ENCODE data around the gene LDLR. TPM values are rescaled to one million over a fixed set of nuclear protein-coding genes. Genes with fewer than 3 reads are reported as not detected.

The LDLR gene
- total RNA-seq = 189 and 321 TPM in 2 replicates

DNA sequence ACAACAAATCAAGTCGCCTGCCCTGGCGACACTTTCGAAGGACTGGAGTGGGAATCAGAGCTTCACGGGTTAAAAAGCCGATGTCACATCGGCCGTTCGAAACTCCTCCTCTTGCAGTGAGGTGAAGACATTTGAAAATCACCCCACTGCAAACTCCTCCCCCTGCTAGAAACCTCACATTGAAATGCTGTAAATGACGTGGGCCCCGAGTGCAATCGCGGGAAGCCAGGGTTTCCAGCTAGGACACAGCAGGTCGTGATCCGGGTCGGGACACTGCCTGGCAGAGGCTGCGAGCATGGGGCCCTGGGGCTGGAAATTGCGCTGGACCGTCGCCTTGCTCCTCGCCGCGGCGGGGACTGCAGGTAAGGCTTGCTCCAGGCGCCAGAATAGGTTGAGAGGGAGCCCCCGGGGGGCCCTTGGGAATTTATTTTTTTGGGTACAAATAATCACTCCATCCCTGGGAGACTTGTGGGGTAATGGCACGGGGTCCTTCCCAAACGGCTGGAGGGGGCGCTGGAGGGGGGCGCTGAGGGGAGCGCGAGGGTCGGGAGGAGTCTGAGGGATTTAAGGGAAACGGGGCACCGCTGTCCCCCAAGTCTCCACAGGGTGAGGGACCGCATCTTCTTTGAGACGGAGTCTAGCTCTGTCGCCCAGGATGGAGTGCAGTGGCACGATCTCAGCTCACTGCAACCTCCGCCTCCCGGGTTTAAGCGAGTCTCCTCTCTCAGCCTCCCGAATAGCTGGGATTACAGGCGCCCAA, at the start of gene LDLR:
LDLR (plus strand) TSS at position 210 of the 760 bp plus-strand sequence; CDS start at position 296, 86 bp downstream.

GRCh38 chr19:11155373-11156120, 66.3 kb downstream of the LDLR start, which contains the start of gene SPC24:
TSS of gene SPC24 (minus strand) at chr19:11155782. CDS start at chr19:11155776, 6 bp downstream.

Other genes starting within 250 kb of the LDLR start
- 0.65 and 0.86 TPM in 2 replicates for gene C19orf38, start 241.0 kb upstream of the LDLR start, total RNA-seq
- gene CARM1, start 217.9 kb upstream of the LDLR start, total RNA-seq = 34.7 and 45.9 TPM in 2 replicates
- gene YIPF2, start 160.8 kb upstream of the LDLR start, total RNA-seq = 141 and 150 TPM in 2 replicates
- gene TIMM29, start 160.7 kb upstream of the LDLR start, total RNA-seq = 25.5 and 31.5 TPM in 2 replicates
- gene SMARCA4, start 128.4 kb upstream of the LDLR start, total RNA-seq = 78.0 and 161 TPM in 2 replicates
- 9.3 and 16.2 TPM in 2 replicates for gene SPC24, start 66.3 kb downstream of the LDLR start, total RNA-seq
- 364 and 439 TPM in 2 replicates for gene KANK2, start 108.1 kb downstream of the LDLR start, total RNA-seq
- gene ANGPTL8, start 150.2 kb downstream of the LDLR start, total RNA-seq = not detected in 2 replicates
- 26.1 and 43.8 TPM in 2 replicates for gene DOCK6, start 173.1 kb downstream of the LDLR start, total RNA-seq
- gene TSPAN16, start 206.7 kb downstream of the LDLR start, total RNA-seq = not detected in 2 replicates